Measurements from ENCODE around the gene MEIOB. TPM values are rescaled to one million over a fixed set of nuclear protein-coding genes. Genes with fewer than 3 reads are reported as not detected.
"Not testable (repeated sequence)": the region's sequence is repeated elsewhere in the genome, so short reads cannot be mapped to it uniquely, and the experiment has no call there.

The MEIOB gene
- total and polyA plus RNA-seq, 10 donors, result not detected

- no peaks in the 10 kb centered on the region for H3K9me3 ChIP-seq
- H3K27ac ChIP-seq, result no peak overlapping the region
- intact Hi-C loops (cut with DNase I; ENCODE audit: low total_unique reads), result no loop called here
- no peaks in the 10 kb centered on the region for H3K36me3 ChIP-seq
- H3K4me3 ChIP-seq, result no peak overlapping the region
- H3K27me3 ChIP-seq (replicated peaks in 1 of 7), result peaks cover 0 to 93% (median 22%) of the 10 kb centered on the region in 7 donors
- peak; percentile 44 for DNase-seq
- no peak for TF ChIP-seq POLR2AphosphoS5 (IDR thresholded peaks at IDR 0.05)
- no peak for TF ChIP-seq CTCF (IDR thresholded peaks at IDR 0.05 in 8 of 11, conservative IDR thresholded peaks at IDR 0.05 in 3 of 11)
- no peak for TF ChIP-seq POLR2A (IDR thresholded peaks at IDR 0.05)
- WGBS, 5 donors, result 59 to 76% (median 69%) methylated on average over 11 of the region's 11 CpGs
- H3K4me1 ChIP-seq, result no peaks in the 10 kb centered on the region
Observed at GRCh38 chr16:1877804-1878203, 5.8 kb upstream of the MEIOB start.

GRCh38 chr16:1877089-1877488 is 5.1 kb upstream of the MEIOB start:
- Histone ChIP-seq H3K9me3 (peaks cover 0 to 2% (median 0%) of the 10 kb centered on the region in 8 donors), H3K4me1 (peaks cover 0 to 5% (median 0%) of the 10 kb centered on the region in 6 donors), H3K36me3 (no peaks in the 10 kb centered on the region), H3K27me3 (replicated peaks in 1 of 7) (peaks cover 0 to 93% (median 28%) of the 10 kb centered on the region in 7 donors), H3K27ac (no peak overlapping the region), H3K4me3 (no peak overlapping the region)
- 58 to 75% (median 67%) methylated on average over 6 of the region's 6 CpGs for WGBS, 5 donors
- peak; percentile 17 for DNase-seq
- intact Hi-C loops (cut with DNase I; ENCODE audit: low total_unique reads), result no loop called here
- TF ChIP-seq CTCF (IDR thresholded peaks at IDR 0.05 in 8 of 11, conservative IDR thresholded peaks at IDR 0.05 in 3 of 11), result no peak
- TF ChIP-seq POLR2A (IDR thresholded peaks at IDR 0.05), result no peak
- no peak for TF ChIP-seq POLR2AphosphoS5 (IDR thresholded peaks at IDR 0.05)

GRCh38 chr16:1876468-1876867 is 4.5 kb upstream of the MEIOB start:
- no peak overlapping the region for H3K4me3 ChIP-seq
- peaks cover 0 to 7% (median 0%) of the 10 kb centered on the region in 6 donors for H3K4me1 ChIP-seq
- no peak for TF ChIP-seq POLR2AphosphoS5 (IDR thresholded peaks at IDR 0.05)
- no peak for TF ChIP-seq POLR2A (IDR thresholded peaks at IDR 0.05)
- no peak for TF ChIP-seq CTCF (IDR thresholded peaks at IDR 0.05 in 8 of 11, conservative IDR thresholded peaks at IDR 0.05 in 3 of 11)
- H3K27ac ChIP-seq, result no peak overlapping the region
- H3K27me3 ChIP-seq (replicated peaks in 1 of 7), result peaks cover 0 to 92% (median 32%) of the 10 kb centered on the region in 7 donors
- peak; percentile 40 for DNase-seq
- no peaks in the 10 kb centered on the region for H3K36me3 ChIP-seq
- intact Hi-C loops (cut with DNase I; ENCODE audit: low total_unique reads), result no loop called here
- peaks cover 0 to 6% (median 0%) of the 10 kb centered on the region in 8 donors for H3K9me3 ChIP-seq
- WGBS, 5 donors, result 58 to 75% (median 65%) methylated on average over 7 of the region's 7 CpGs

- H3K36me3 ChIP-seq; intact Hi-C loops (cut with DNase I; ENCODE audit: low total_unique reads); H3K9me3 ChIP-seq; H3K27ac ChIP-seq; H3K4me3 ChIP-seq; H3K4me1 ChIP-seq: not testable (repeated sequence)
- peak; percentile 9 for DNase-seq
- peaks cover 0 to 88% (median 33%) of the 10 kb centered on the region in 7 donors for H3K27me3 ChIP-seq (replicated peaks in 1 of 7)
- WGBS, 5 donors, result 76 to 86% (median 85%) methylated on average over 13 of the region's 13 CpGs
Observed at GRCh38 chr16:1876066-1876465, 4.1 kb upstream of the MEIOB start.

GRCh38 chr16:1874854-1875253 is 2.9 kb upstream of the MEIOB start:
- intact Hi-C loops (cut with DNase I; ENCODE audit: low total_unique reads), result no loop called here
- no peak overlapping the region for H3K27ac ChIP-seq
- no peak for TF ChIP-seq POLR2AphosphoS5 (IDR thresholded peaks at IDR 0.05)
- H3K27me3 ChIP-seq (replicated peaks in 1 of 7), result peaks cover 0 to 80% (median 33%) of the 10 kb centered on the region in 7 donors
- no peaks in the 10 kb centered on the region for H3K36me3 ChIP-seq
- 57 to 62% (median 60%) methylated on average over 6 of the region's 6 CpGs for WGBS, 5 donors
- H3K9me3 ChIP-seq, result peaks cover 0 to 6% (median 0%) of the 10 kb centered on the region in 8 donors
- H3K4me1 ChIP-seq, result peaks cover 0 to 7% (median 0%) of the 10 kb centered on the region in 6 donors
- DNase-seq, result no peak
- H3K4me3 ChIP-seq, result no peak overlapping the region
